ENCODE results near the gene ZNF764.
A peak's percentile ranks its signal among the peaks of the same experiment; 100 is the strongest.

ZNF764 gene

GRCh38 chr16:30569746-30570635 is 11.8 kb upstream of the ZNF764 start:
- DNase-seq, result no peak

- peak; percentile 42 for DNase-seq
These were observed 11.1 kb upstream of the ZNF764 start for GRCh38 chr16:30569281-30569680.

GRCh38 chr16:30567991-30568638 is 9.9 kb upstream of the ZNF764 start:
- peak; percentile 72 for DNase-seq

- peak; percentile 38 for DNase-seq
These were observed 9.2 kb upstream of the ZNF764 start for GRCh38 chr16:30567160-30567990.

GRCh38 chr16:30566531-30566930 is 8.4 kb upstream of the ZNF764 start:
- DNase-seq, result no peak

- no peak for DNase-seq
These were observed 7.8 kb upstream of the ZNF764 start for GRCh38 chr16:30565984-30566383.

GRCh38 chr16:30565526-30565925 is 7.4 kb upstream of the ZNF764 start:
- DNase-seq, result peak; percentile 25

GRCh38 chr16:30562021-30562420 is 3.8 kb upstream of the ZNF764 start:
- DNase-seq, result no peak

GRCh38 chr16:30561089-30561816 is 3.1 kb upstream of the ZNF764 start:
- no peak for DNase-seq

GRCh38 chr16:30559690-30560089 is 1.5 kb upstream of the ZNF764 start:
- no peak for DNase-seq

GRCh38 chr16:30558789-30559377 is 709 bp upstream of the ZNF764 start:
- no peak for DNase-seq

GRCh38 chr16:30557707-30557956 is 542 bp downstream of the ZNF764 start:
- DNase-seq, result no peak

- peak; percentile 19 for DNase-seq
These were observed 2.1 kb downstream of the ZNF764 start for GRCh38 chr16:30556125-30556473.

GRCh38 chr16:30555315-30556124 is 2.7 kb downstream of the ZNF764 start:
- DNase-seq, result no peak

GRCh38 chr16:30554557-30555314 is 3.4 kb downstream of the ZNF764 start:
- no peak for DNase-seq

GRCh38 chr16:30553393-30553899 is 4.7 kb downstream of the ZNF764 start:
- DNase-seq, result no peak

- DNase-seq, result no peak
These were observed 5.2 kb downstream of the ZNF764 start for GRCh38 chr16:30552956-30553355.

- no peak for DNase-seq
These were observed 6.4 kb downstream of the ZNF764 start for GRCh38 chr16:30551781-30552180.

- no peak for DNase-seq
These were observed 9.5 kb downstream of the ZNF764 start for GRCh38 chr16:30548416-30549253.

GRCh38 chr16:30546115-30546514 is 12.1 kb downstream of the ZNF764 start:
- no peak for DNase-seq

All from NCI-H69 (cell line).